Pancreas (tissue), 10 donors: ENCODE data around the gene MCF2L2. TPM values are rescaled to one million over a fixed set of nuclear protein-coding genes. Genes with fewer than 3 reads are reported as not detected.

Experiments
- ATAC-seq, 4 donors: fragments of 200-7000 bp; cut with Tn5 transposase; one replicate each; pipeline versions ENCODE4 v1.8.0 to v1.9.1; 2020; ENCODE audit warnings: mild to moderate bottlenecking in 4 of 4, moderate library complexity in 4 of 4
- DNase-seq, 6 donors: peaks; one replicate each; pipeline ENCODE4 v3.0.0-alpha.2; 2020
- FAIRE-seq: peaks from 2 replicates; lab custom pipeline; 2012; peaks lifted over from hg19 to GRCh38; lab: Jason Lieb, UNC
- H3K27ac ChIP-seq, 4 donors: fragments of 200-600 bp; sonication (generic); 1 replicate in 3 of 4; 2 replicates in 1 of 4; pipeline versions ENCODE4 v1.5.0 to v1.8.0; 2020
- H3K27me3 ChIP-seq, 4 donors: fragments of 200-600 bp; one replicate each; pipeline ENCODE4 v1.8.0; 2021
- H3K36me3 ChIP-seq, 3 donors: fragments of 200-600 bp; sonication (generic) in 1 of 3; one replicate each; pipeline versions ENCODE4 v1.5.0 to v1.8.0; 2020 to 2021
- H3K4me1 ChIP-seq, 3 donors: fragments of 200-600 bp; one replicate each; pipeline ENCODE4 v1.8.0; 2021
- H3K4me3 ChIP-seq, 4 donors: fragments of 200-600 bp; sonication (generic) in 2 of 4; one replicate each; pipeline versions ENCODE4 v1.5.0 to v1.8.0; 2020 to 2021
- H3K9me3 ChIP-seq, 4 donors: fragments of 200-600 bp; one replicate each; pipeline ENCODE4 v1.8.0; 2021
- CTCF ChIP-seq, 4 donors: fragments of 200-600 bp; sonication (generic) in 3 of 4; IDR thresholded peaks; one replicate each; pipeline versions ENCODE4 v1.5.0 to v1.8.0; 2021; ENCODE audit warnings: antibody characterized with exemption in 4 of 4
- WGBS, 2 donors: extraction: QIAGEN DNeasy Blood & Tissue Kit; methylation state at CpG; one replicate each; pipeline ENCODE4 v1.1.7; 2013; 5-methylcytosine and 5-hydroxymethylcytosine counted together
- intact Hi-C, 3 donors: fragments of 100-400 bp; cut with DNase I; formaldehyde crosslinking; loops; one replicate each; pipeline versions ENCODE4 v1.11.1 to v1.14.2; 2022
- polyA plus RNA-seq, 2 donors: library from polyadenylated mRNA; stranded (reverse); fragments of 200-250 nt; gene quantifications; one replicate each; pipeline ENCODE4 v1.2.3, GENCODE V29; 2013
- total RNA-seq, 6 donors: library from RNA; stranded (reverse); fragmentation: NEBNext Ultra II Directional in 4 of 6; extraction: Animal tissue kit (Norgen Biotek cat#: 25700) in 4 of 6; gene quantifications; one replicate each; pipeline versions ENCODE4 v1.2.1 to v1.2.4, GENCODE V29; 2021 to 2023
- donor health status: healthy with polysubstance abuse.
- donor health status: DM: no; HTN: no; CAD: no; lungs with moderate emphysema.
- donor health status: DM: no; HTN: no; CAD: no.
- donor health status: control.
- donor health status: control.
- donor health status: Bipolar disorder and iron deficiency.
- donor health status: DM: yes; HTN: yes; CAD: no.
- donor health status: DM: no; HTN: no; CAD: no.
- donor health status: DM: no; HTN: no; CAD: no.
- donor health status: DM: yes; HTN: yes; CAD: no.

Gene MCF2L2
- total and polyA plus RNA-seq, 8 donors, result 0.54 to 2.0 (median 0.97) TPM

- Histone ChIP-seq H3K9me3 (no peaks in the 10 kb centered on the region), H3K4me1 (no peaks in the 10 kb centered on the region), H3K27ac (no peak overlapping the region), H3K4me3 (no peak overlapping the region), H3K27me3 (no peaks in the 10 kb centered on the region), H3K36me3 (no peaks in the 10 kb centered on the region)
- DNase-seq (no peak), ATAC-seq (no peak), FAIRE-seq (no peak)
- WGBS, 2 donors, result 76 to 81% methylated on average over 1 of the region's 1 CpG
- TF ChIP-seq CTCF (IDR thresholded peaks at IDR 0.05), result no peak
- intact Hi-C loops, result no loop called here
Observed at GRCh38 chr3:183329543-183329942, 98.9 kb downstream of the MCF2L2 start.

- TF ChIP-seq CTCF (IDR thresholded peaks at IDR 0.05), result no peak
- intact Hi-C loops, result no loop called here
- Histone ChIP-seq H3K4me1 (no peaks in the 10 kb centered on the region), H3K27ac (no peak overlapping the region), H3K27me3 (no peaks in the 10 kb centered on the region), H3K9me3 (no peaks in the 10 kb centered on the region), H3K36me3 (no peaks in the 10 kb centered on the region), H3K4me3 (no peak overlapping the region)
- no peak for DNase-seq
- WGBS, 2 donors, result 11 to 23% methylated on average over 1 of the region's 1 CpG
- no peak for ATAC-seq
- no peak for FAIRE-seq
Observed at GRCh38 chr3:183328823-183329222, 99.6 kb downstream of the MCF2L2 start.

GRCh38 chr3:183328164-183328563, 100.3 kb downstream of the MCF2L2 start:
- H3K27ac ChIP-seq, result no peak overlapping the region
- no peak overlapping the region for H3K4me3 ChIP-seq
- no peaks in the 10 kb centered on the region for H3K36me3 ChIP-seq
- FAIRE-seq, result no peak
- no peak for TF ChIP-seq CTCF (IDR thresholded peaks at IDR 0.05)
- no peak for DNase-seq
- intact Hi-C loops, result no loop called here
- ATAC-seq, result no peak
- H3K27me3 ChIP-seq, result no peaks in the 10 kb centered on the region
- 94 to 96% methylated on average over 1 of the region's 1 CpG for WGBS, 2 donors
- no peaks in the 10 kb centered on the region for H3K4me1 ChIP-seq
- H3K9me3 ChIP-seq, result no peaks in the 10 kb centered on the region

GRCh38 chr3:183327343-183327742, 101.1 kb downstream of the MCF2L2 start:
- no peak overlapping the region for H3K27ac ChIP-seq
- H3K9me3 ChIP-seq, result no peaks in the 10 kb centered on the region
- no peaks in the 10 kb centered on the region for H3K4me1 ChIP-seq
- 12 to 14% methylated on average over 5 of the region's 5 CpGs for WGBS, 2 donors
- H3K36me3 ChIP-seq, result no peaks in the 10 kb centered on the region
- no peak overlapping the region for H3K4me3 ChIP-seq
- DNase-seq (peak in 2 of 6 donors; percentile 12 to 26), FAIRE-seq (no peak), ATAC-seq (peak; percentile 62 to 77 (median 64))
- H3K27me3 ChIP-seq, result no peaks in the 10 kb centered on the region
- no peak for TF ChIP-seq CTCF (IDR thresholded peaks at IDR 0.05)
- intact Hi-C loops, result no loop called here

GRCh38 chr3:183324083-183324482, 104.3 kb downstream of the MCF2L2 start:
- Histone ChIP-seq H3K9me3 (no peaks in the 10 kb centered on the region), H3K4me3 (no peak overlapping the region), H3K4me1 (no peaks in the 10 kb centered on the region), H3K36me3 (no peaks in the 10 kb centered on the region), H3K27me3 (no peaks in the 10 kb centered on the region), H3K27ac (no peak overlapping the region)
- ATAC-seq (no peak), FAIRE-seq (no peak), DNase-seq (no peak)
- 86 to 96% methylated on average over 5 of the region's 5 CpGs for WGBS, 2 donors
- intact Hi-C loops, result no loop called here
- no peak for TF ChIP-seq CTCF (IDR thresholded peaks at IDR 0.05)
